ENCODE measurements around the gene B4GALNT1.

GRCh38 chr12:57679697-57680096 lies 46.7 kb upstream of the B4GALNT1 start:
- TF ChIP-seq POLR2A (IDR thresholded peaks at IDR 0.05): no peak
- no peak for TF ChIP-seq CTCF (IDR thresholded peaks at IDR 0.05)

All from esophagus squamous epithelium (tissue), 4 donors.